GM18951 (cell line): ENCODE data around the gene CRYBG3.

Source experiments
- POLR2A ChIP-seq: IDR thresholded peaks from 4 replicates; pipeline ENCODE4 v1.6.1; 2011; ENCODE audit warnings: mild to moderate bottlenecking; ENCODE audit not compliant: insufficient read length, insufficient read depth; ENCODE audit errors: extremely low read depth
- in situ Hi-C: fragments of 300-500 bp; cut with MboI; formaldehyde crosslinking; loops from one replicate; pipeline ENCODE4 v1.12.0; 2022; ENCODE audit warnings: low sequenced_read_pairs, mixed read lengths, inconsistent platforms; ENCODE audit not compliant: unreplicated experiment

CRYBG3 gene

GRCh38 chr3:97993526-97993925 lies 171.7 kb downstream of the CRYBG3 start:
- in situ Hi-C loops: no loop called here
- no peak for TF ChIP-seq POLR2A

DNA sequence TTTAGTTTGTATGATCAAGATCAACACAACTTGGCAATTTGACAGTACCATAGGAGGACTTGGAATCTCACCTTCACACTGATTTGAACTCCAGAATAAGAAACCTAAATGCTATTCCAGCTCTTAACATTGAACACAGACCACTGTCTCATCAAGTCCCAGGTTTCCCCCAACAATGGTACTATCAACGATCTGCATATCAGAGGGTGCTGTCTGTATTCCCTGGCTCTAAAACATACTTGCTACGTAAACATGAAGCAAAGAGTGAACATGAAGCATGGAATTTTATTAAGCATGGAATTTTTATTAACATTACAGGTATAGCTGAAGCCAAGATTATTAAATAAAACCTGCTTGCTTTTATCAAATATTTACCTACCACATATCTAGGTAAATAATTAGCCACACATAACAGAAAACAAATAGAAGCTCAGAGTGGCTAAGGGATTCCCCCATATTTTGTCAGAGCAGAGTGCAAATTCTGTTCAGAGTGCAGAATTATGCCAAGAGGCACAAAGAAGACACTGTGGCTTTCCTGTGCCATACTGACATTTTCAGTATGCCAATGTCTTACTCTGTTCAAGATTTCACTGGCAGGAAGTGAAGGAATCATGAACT lies 172.6 kb downstream of the CRYBG3 start:
- no peak for TF ChIP-seq POLR2A
- in situ Hi-C loops: no loop called here
